ENCODE results near the gene SEMA5A.

GRCh38 chr5:9071524-9071923 lies 474.4 kb downstream of the SEMA5A start:
- no peak for TF ChIP-seq CTCF (IDR thresholded peaks at IDR 0.05; ENCODE audit: low read length)
- no peak for TF ChIP-seq EZH2phosphoT487 (IDR thresholded peaks at IDR 0.05; ENCODE audit: low read length)

All from MM.1S (cell line).